Stomach smooth muscle (tissue), 2 donors: ENCODE data around the gene CHAD.
"Not testable (repeated sequence)": the region's sequence is repeated elsewhere in the genome, so short reads cannot be mapped to it uniquely, and the experiment has no call there.

Experiments
- H3K27ac ChIP-seq: one replicate; pipeline ENCODE4 v1.7.0; 2013; ENCODE audit warnings: mild to moderate bottlenecking, low read length, inconsistent platforms
- H3K27me3 ChIP-seq, 2 donors: one replicate each; pipeline ENCODE4 v1.7.0; 2013; ENCODE audit warnings: low read length in 2 of 2; ENCODE audit not compliant: insufficient read depth in 2 of 2, control insufficient read depth in 1 of 2
- H3K36me3 ChIP-seq, 2 donors: one replicate each; pipeline ENCODE4 v1.7.0; 2013; ENCODE audit warnings: low read length in 2 of 2; ENCODE audit not compliant: control insufficient read depth in 2 of 2, insufficient read depth in 2 of 2
- H3K4me1 ChIP-seq: one replicate; pipeline ENCODE4 v1.7.0; 2013; ENCODE audit warnings: low read length; ENCODE audit not compliant: control insufficient read depth, insufficient read depth
- H3K4me3 ChIP-seq, 2 donors: one replicate each; pipeline ENCODE4 v1.7.0; 2013; ENCODE audit warnings: low read length in 2 of 2
- H3K9ac ChIP-seq, 2 donors: one replicate each; pipeline ENCODE4 v1.7.0; 2013; ENCODE audit warnings: low read length in 2 of 2, mild to moderate bottlenecking in 1 of 2
- H3K9me3 ChIP-seq, 2 donors: one replicate each; pipeline ENCODE4 v1.7.0; 2013; ENCODE audit warnings: low read length in 2 of 2; ENCODE audit not compliant: control insufficient read depth in 2 of 2
- donor health status: healthy.
- donor health status: Pancreatic carcinoma.

The CHAD gene

GRCh38 chr17:50440172-50440837, 28.4 kb downstream of the CHAD start:
- Histone ChIP-seq H3K36me3 (peaks cover 0 to 2% of the 10 kb centered on the region in 2 donors), H3K9ac (no peak overlapping the region), H3K4me3 (no peak overlapping the region), H3K27ac (no peak overlapping the region), H3K9me3 (no peaks in the 10 kb centered on the region), H3K27me3 (no peaks in the 10 kb centered on the region), H3K4me1 (no peaks in the 10 kb centered on the region)

- no peak overlapping the region for H3K27ac ChIP-seq
- H3K36me3 ChIP-seq, result peaks cover 0 to 2% of the 10 kb centered on the region in 2 donors
- no peak overlapping the region for H3K9ac ChIP-seq
Measured at GRCh38 chr17:50439008-50439407, 29.7 kb downstream of the CHAD start.

GRCh38 chr17:50437409-50437808, 31.3 kb downstream of the CHAD start:
- Histone ChIP-seq H3K36me3 (peaks cover 0 to 7% of the 10 kb centered on the region in 2 donors), H3K9ac (no peak overlapping the region), H3K27me3 (no peaks in the 10 kb centered on the region), H3K4me3 (no peak overlapping the region), H3K27ac (no peak overlapping the region), H3K4me1 (no peaks in the 10 kb centered on the region), H3K9me3 (no peaks in the 10 kb centered on the region)

More at GRCh38 chr17:50439008-50439407, 29.7 kb downstream of the CHAD start:
- Histone ChIP-seq H3K4me1 (no peaks in the 10 kb centered on the region), H3K9me3 (no peaks in the 10 kb centered on the region), H3K4me3 (no peak overlapping the region), H3K27me3 (no peaks in the 10 kb centered on the region)

GRCh38 chr17:50432125-50432762, 36.4 kb downstream of the CHAD start:
- no peaks in the 10 kb centered on the region for H3K27me3 ChIP-seq
- H3K36me3 ChIP-seq, result peaks cover 0 to 5% of the 10 kb centered on the region in 2 donors
- peaks cover 7% of the 10 kb centered on the region for H3K4me1 ChIP-seq
- no peak overlapping the region for H3K4me3 ChIP-seq
- no peaks in the 10 kb centered on the region for H3K9me3 ChIP-seq
- H3K27ac ChIP-seq, result no peak overlapping the region
- no peak overlapping the region for H3K9ac ChIP-seq

- Histone ChIP-seq H3K4me3 (no peak overlapping the region), H3K36me3 (peaks cover 0 to 5% of the 10 kb centered on the region in 2 donors), H3K27me3 (no peaks in the 10 kb centered on the region), H3K27ac (no peak overlapping the region), H3K9me3 (no peaks in the 10 kb centered on the region), H3K9ac (no peak overlapping the region), H3K4me1 (peaks cover 16% of the 10 kb centered on the region)
Measured at GRCh38 chr17:50430821-50431618, 37.7 kb downstream of the CHAD start.

- Histone ChIP-seq H3K27ac (no peak overlapping the region), H3K4me3 (no peak overlapping the region), H3K9ac (no peak overlapping the region), H3K9me3 (no peaks in the 10 kb centered on the region), H3K27me3 (no peaks in the 10 kb centered on the region), H3K4me1 (peaks cover 24% of the 10 kb centered on the region), H3K36me3 (peaks cover 0 to 5% of the 10 kb centered on the region in 2 donors)
Measured at GRCh38 chr17:50429793-50430192, 38.9 kb downstream of the CHAD start.

- Histone ChIP-seq H3K27ac (no peak overlapping the region), H3K4me1 (peaks cover 24% of the 10 kb centered on the region), H3K9me3 (no peaks in the 10 kb centered on the region), H3K36me3 (peaks cover 0 to 5% of the 10 kb centered on the region in 2 donors), H3K9ac (no peak overlapping the region), H3K27me3 (no peaks in the 10 kb centered on the region), H3K4me3 (no peak overlapping the region)
Measured at GRCh38 chr17:50428831-50429424, 39.8 kb downstream of the CHAD start.

- H3K36me3 ChIP-seq, H3K9me3 ChIP-seq, H3K4me3 ChIP-seq, H3K9ac ChIP-seq, H3K27ac ChIP-seq, H3K27me3 ChIP-seq: not testable (repeated sequence)
- peaks cover 24% of the 10 kb centered on the region for H3K4me1 ChIP-seq
Measured at GRCh38 chr17:50428126-50428525, 40.6 kb downstream of the CHAD start.

- Histone ChIP-seq H3K4me3 (peak overlapping the region; percentile 63 to 78), H3K9ac (peak overlapping the region; percentile 48 to 71), H3K9me3 (no peaks in the 10 kb centered on the region), H3K36me3 (no peaks in the 10 kb centered on the region), H3K27me3 (no peaks in the 10 kb centered on the region), H3K27ac (peak overlapping the region; percentile 62), H3K4me1 (peaks cover 24% of the 10 kb centered on the region)
Measured at GRCh38 chr17:50426814-50427787, 41.6 kb downstream of the CHAD start.

GRCh38 chr17:50426472-50426782, 42.3 kb downstream of the CHAD start:
- Histone ChIP-seq H3K4me3 (peak overlapping the region; percentile 63 to 78), H3K9me3 (no peaks in the 10 kb centered on the region), H3K9ac (peak overlapping the region; percentile 48 to 71), H3K4me1 (peaks cover 24% of the 10 kb centered on the region), H3K27ac (peak overlapping the region; percentile 62), H3K27me3 (no peaks in the 10 kb centered on the region), H3K36me3 (no peaks in the 10 kb centered on the region)
